Endothelial cell of umbilical vein (primary cell): Measurements from ENCODE around the gene TOLLIP. TPM values are rescaled to one million over a fixed set of nuclear protein-coding genes. Genes with fewer than 3 reads are reported as not detected.

ENCODE experiments used
- BruUV-seq: library from RNA; stranded (reverse); fragments of 400-500 nt; replicated peaks from 2 replicates; lab custom pipeline; 2021; lab: Mats Ljungman, UMichigan
- CTCF ChIA-PET: fragments of 300-600, 350-600 bp; sonication (Branson Sonifier 250); formaldehyde crosslinking; loops from one replicate; lab custom pipeline; 2021; ENCODE audit warnings: antibody characterized with exemption, inconsistent platforms; lab: Charles Lee
- POLR2A ChIA-PET: fragments of 300-600, 350-600 bp; sonication (Branson Sonifier 250); formaldehyde crosslinking; loops from one replicate; lab custom pipeline; 2021; ENCODE audit warnings: antibody characterized with exemption, inconsistent platforms; lab: Charles Lee
- DNase-seq: peaks from one replicate; pipeline ENCODE4 v3.0.0-alpha.2; 2011; ENCODE audit warnings: low read depth, low spot score
- FAIRE-seq: peaks from 2 replicates; lab custom pipeline; 2011; peaks lifted over from hg19 to GRCh38; lab: Jason Lieb, UNC
- H2AFZ ChIP-seq: 2 replicates; pipeline ENCODE4 v1.6.0; 2012; ENCODE audit warnings: low read depth, low read length, control low read depth, inconsistent platforms
- H3K27ac ChIP-seq: 2 replicates; pipeline ENCODE4 v1.5.1; 2011; ENCODE audit warnings: low read depth, mild to moderate bottlenecking, control low read depth, low read length, moderate library complexity; ENCODE audit not compliant: insufficient read depth
- H3K27me3 ChIP-seq, 2 experiments: 2 replicates each; pipeline versions ENCODE4 v1.6.0 to v1.6.1; 2011; ENCODE audit warnings: low read length in 2 of 2, mixed read lengths in 1 of 2; ENCODE audit not compliant: control insufficient read depth in 2 of 2, insufficient read depth in 2 of 2
- H3K36me3 ChIP-seq, 2 experiments: 2 replicates in 1 of 2; 3 replicates in 1 of 2; pipeline ENCODE4 v1.5.1; 2011; ENCODE audit warnings: low read length in 2 of 2, mild to moderate bottlenecking in 1 of 2, moderate library complexity in 1 of 2; ENCODE audit not compliant: control insufficient read depth in 2 of 2, insufficient read depth in 2 of 2; ENCODE audit errors: extremely low read depth in 1 of 2
- H3K4me1 ChIP-seq: 3 replicates; pipeline ENCODE4 v1.5.1; 2011; ENCODE audit warnings: mild to moderate bottlenecking, low read length; ENCODE audit not compliant: control insufficient read depth, insufficient read depth; ENCODE audit errors: extremely low read depth
- H3K4me2 ChIP-seq: 2 replicates; pipeline ENCODE4 v1.6.1; 2011; ENCODE audit warnings: low read length, control low read depth, mixed read lengths; ENCODE audit not compliant: insufficient read depth
- H3K4me3 ChIP-seq, 3 experiments: fragments of 200-600 bp in 1 of 3; sonication (generic), shearing (Covaris generic) in 1 of 3; replicated peaks in 1 of 3; 2 replicates each; pipeline ENCODE4 v1.5.1; 2011 to 2016; ENCODE audit warnings: control low read depth in 3 of 3, low read length in 3 of 3, mild to moderate bottlenecking in 2 of 3, inconsistent platforms in 1 of 3, low read depth in 1 of 3, moderate library complexity in 1 of 3; ENCODE audit not compliant: insufficient read depth in 1 of 3
- H3K79me2 ChIP-seq: 2 replicates; pipeline ENCODE4 v1.6.0; 2012; ENCODE audit warnings: low read length, inconsistent platforms; ENCODE audit not compliant: control insufficient read depth, insufficient read depth
- H3K9ac ChIP-seq: replicated peaks from 2 replicates; pipeline ENCODE3; 2011; ENCODE audit warnings: low read length, control low read depth; ENCODE audit not compliant: insufficient read depth; ENCODE audit errors: extremely low read depth
- H3K9me1 ChIP-seq: replicated peaks from 3 replicates; pipeline ENCODE4 v1.6.0; 2011; ENCODE audit warnings: mild to moderate bottlenecking, low read length; ENCODE audit not compliant: control insufficient read depth, insufficient read depth; ENCODE audit errors: extremely low read depth
- H3K9me3 ChIP-seq: replicated peaks from 2 replicates; pipeline ENCODE4 v1.5.1; 2012; ENCODE audit warnings: low read length, inconsistent platforms; ENCODE audit not compliant: control insufficient read depth, insufficient read depth
- H4K20me1 ChIP-seq: replicated peaks from 2 replicates; pipeline ENCODE3; 2011; ENCODE audit warnings: mild to moderate bottlenecking, low read length; ENCODE audit not compliant: control insufficient read depth, insufficient read depth; ENCODE audit errors: extremely low read depth
- EZH2 ChIP-seq: IDR thresholded peaks from 2 replicates; pipeline ENCODE4 v1.6.1; 2012; ENCODE audit warnings: borderline replicate concordance, low read depth, mild to moderate bottlenecking, moderate library complexity, low read length, inconsistent platforms; ENCODE audit not compliant: severe bottlenecking
- FOS ChIP-seq: IDR thresholded peaks from 2 replicates; pipeline ENCODE4 v1.6.1; 2011; ENCODE audit warnings: mild to moderate bottlenecking, low read length, moderate library complexity, borderline replicate concordance; ENCODE audit not compliant: insufficient read depth
- GATA2 ChIP-seq: IDR thresholded peaks from 2 replicates; pipeline ENCODE4 v1.7.0; 2011; ENCODE audit warnings: low read depth, mild to moderate bottlenecking, moderate library complexity, mixed read lengths, low read length; ENCODE audit not compliant: insufficient read length, insufficient read depth
- JUN ChIP-seq: IDR thresholded peaks from 2 replicates; pipeline ENCODE4 v1.6.1; 2011; ENCODE audit warnings: borderline replicate concordance, low read depth; ENCODE audit not compliant: insufficient read length, insufficient read depth
- MYC ChIP-seq: IDR thresholded peaks from one replicate; pipeline ENCODE4 v1.6.1; 2011; ENCODE audit warnings: mild to moderate bottlenecking, low read depth, low read length
- POLR2A ChIP-seq: IDR thresholded peaks from 2 replicates; pipeline ENCODE4 v1.6.1; 2012; ENCODE audit warnings: low read depth, mild to moderate bottlenecking, control low read depth, low read length
- POLR2AphosphoS5 ChIP-seq: IDR thresholded peaks from 2 replicates; pipeline ENCODE4 v1.6.1; 2012; ENCODE audit warnings: low read depth, mild to moderate bottlenecking, control low read depth, low read length, moderate library complexity; ENCODE audit not compliant: insufficient read depth
- dilution Hi-C: fragments of 300-500 bp; cut with MboI; formaldehyde crosslinking; loops from one replicate; pipeline ENCODE4 v1.15.0; 2019; ENCODE audit warnings: low sequenced_read_pairs; ENCODE audit not compliant: extremely low pct_ligation_motif_present
- intact Hi-C: fragments of 100-400 bp; cut with micrococcal nuclease; formaldehyde crosslinking; loops from one replicate; pipeline ENCODE4 v1.10.0; 2022
- polyA plus RNA-seq, 4 experiments: library from polyadenylated mRNA; depleted of rRNA in 3 of 4; stranded (reverse) in 3 of 4; unstranded in 1 of 4; fragments of >200 nt; gene quantifications; 2 replicates each; pipeline versions ENCODE4 v1.2.1 to v1.2.3, GENCODE V29; 2011 to 2012; ENCODE audit warnings: missing spikeins in 1 of 4
- total RNA-seq: library from RNA; stranded (reverse); gene quantifications from 2 replicates; pipeline ENCODE4 v1.2.3, GENCODE V29; 2021
- TF ChIP-seq, protein P1 (sequence below), 2 donors: IDR thresholded peaks; 1 replicate in 1 of 2; 2 replicates in 1 of 2; pipeline ENCODE4 v1.5.1; 2011; ENCODE audit warnings: low read length in 2 of 2, mild to moderate bottlenecking in 2 of 2, moderate library complexity in 2 of 2, control low read depth in 1 of 2, inconsistent platforms in 1 of 2, low read depth in 1 of 2; ENCODE audit not compliant: insufficient read depth in 1 of 2; ENCODE audit errors: extremely low read depth in 1 of 2
- TF ChIP-seq, protein P2 (sequence below): IDR thresholded peaks from 2 replicates; pipeline ENCODE4 v1.6.1; 2011; ENCODE audit not compliant: insufficient read depth, insufficient read length

The TOLLIP gene
- total and polyA plus RNA-seq, 2 donors (not counting 3 experiments of a cell fraction or from before 2014, with no cell fraction given) = 49.6 to 64.8 TPM

GRCh38 chr11:1326435-1327063 lies 17.1 kb upstream of the TOLLIP start:
- DNase-seq (no peak), FAIRE-seq (no peak)
- dilution Hi-C loops = no loop called here
- no peak overlapping the region for H3K4me2 ChIP-seq
- H4K20me1 ChIP-seq = no peaks in the 10 kb centered on the region
- no peak overlapping the region for H3K27ac ChIP-seq
- ChIA-PET POLR2A (no interaction called here), CTCF (no interaction called here)
- peaks cover 9 to 16% of the 10 kb centered on the region in 2 experiments for H3K27me3 ChIP-seq
- H3K4me1 ChIP-seq = no peaks in the 10 kb centered on the region
- no peak overlapping the region for H3K4me3 ChIP-seq
- no peaks in the 10 kb centered on the region for H3K79me2 ChIP-seq
- no peak overlapping the region for H2AFZ ChIP-seq
- BruUV-seq = no TSS peak
- H3K36me3 ChIP-seq = no peaks in the 10 kb centered on the region
- no peaks in the 10 kb centered on the region for H3K9me1 ChIP-seq
- TF ChIP-seq POLR2A = no peak
- TF ChIP-seq FOS = no peak
- TF ChIP-seq, protein P1, sequence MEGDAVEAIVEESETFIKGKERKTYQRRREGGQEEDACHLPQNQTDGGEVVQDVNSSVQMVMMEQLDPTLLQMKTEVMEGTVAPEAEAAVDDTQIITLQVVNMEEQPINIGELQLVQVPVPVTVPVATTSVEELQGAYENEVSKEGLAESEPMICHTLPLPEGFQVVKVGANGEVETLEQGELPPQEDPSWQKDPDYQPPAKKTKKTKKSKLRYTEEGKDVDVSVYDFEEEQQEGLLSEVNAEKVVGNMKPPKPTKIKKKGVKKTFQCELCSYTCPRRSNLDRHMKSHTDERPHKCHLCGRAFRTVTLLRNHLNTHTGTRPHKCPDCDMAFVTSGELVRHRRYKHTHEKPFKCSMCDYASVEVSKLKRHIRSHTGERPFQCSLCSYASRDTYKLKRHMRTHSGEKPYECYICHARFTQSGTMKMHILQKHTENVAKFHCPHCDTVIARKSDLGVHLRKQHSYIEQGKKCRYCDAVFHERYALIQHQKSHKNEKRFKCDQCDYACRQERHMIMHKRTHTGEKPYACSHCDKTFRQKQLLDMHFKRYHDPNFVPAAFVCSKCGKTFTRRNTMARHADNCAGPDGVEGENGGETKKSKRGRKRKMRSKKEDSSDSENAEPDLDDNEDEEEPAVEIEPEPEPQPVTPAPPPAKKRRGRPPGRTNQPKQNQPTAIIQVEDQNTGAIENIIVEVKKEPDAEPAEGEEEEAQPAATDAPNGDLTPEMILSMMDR (IDR thresholded peaks at IDR 0.05; ENCODE audit: extremely low read depth in 1 of 2, insufficient read depth in 1 of 2, low read depth in 1 of 2, low read length in 2 of 2) = no peak
- no peak for TF ChIP-seq MYC
- TF ChIP-seq POLR2AphosphoS5 = no peak
- no peak for TF ChIP-seq GATA2
- no peak for TF ChIP-seq EZH2
- TF ChIP-seq, protein P2, sequence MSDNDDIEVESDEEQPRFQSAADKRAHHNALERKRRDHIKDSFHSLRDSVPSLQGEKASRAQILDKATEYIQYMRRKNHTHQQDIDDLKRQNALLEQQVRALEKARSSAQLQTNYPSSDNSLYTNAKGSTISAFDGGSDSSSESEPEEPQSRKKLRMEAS = no peak
- TF ChIP-seq JUN = no peak
- no peak overlapping the region for H3K9ac ChIP-seq
- no peaks in the 10 kb centered on the region for H3K9me3 ChIP-seq
- intact Hi-C loops = no loop called here
